Mucosa of stomach (tissue), 1 donor: Measurements from ENCODE around the gene BICC1.

Experiments
- H3K27me3 ChIP-seq: one replicate; pipeline ENCODE4 v1.7.0; 2013; ENCODE audit warnings: mild to moderate bottlenecking, low read length; ENCODE audit not compliant: control insufficient read depth, insufficient read depth
- H3K36me3 ChIP-seq: one replicate; pipeline ENCODE4 v1.7.0; 2013; ENCODE audit warnings: low read length; ENCODE audit not compliant: control insufficient read depth, insufficient read depth
- H3K4me1 ChIP-seq: one replicate; pipeline ENCODE4 v1.7.0; 2013; ENCODE audit warnings: mild to moderate bottlenecking, low read length; ENCODE audit not compliant: control insufficient read depth, insufficient read depth
- H3K4me3 ChIP-seq: one replicate; pipeline ENCODE4 v1.7.0; 2013; ENCODE audit warnings: low read length
- H3K9ac ChIP-seq: one replicate; pipeline ENCODE4 v1.7.0; 2013; ENCODE audit warnings: mild to moderate bottlenecking, low read length, moderate library complexity
- H3K9me3 ChIP-seq: one replicate; pipeline ENCODE4 v1.7.0; 2013; ENCODE audit warnings: mild to moderate bottlenecking, low read length, moderate library complexity; ENCODE audit not compliant: control insufficient read depth
- donor health status: Pancreatic carcinoma.

Gene BICC1

GRCh38 chr10:58647376-58648112 is 134.9 kb downstream of the BICC1 start:
- Histone ChIP-seq H3K9ac (no peak overlapping the region), H3K9me3 (no peaks in the 10 kb centered on the region), H3K36me3 (no peaks in the 10 kb centered on the region), H3K27me3 (no peaks in the 10 kb centered on the region), H3K4me3 (no peak overlapping the region), H3K4me1 (no peaks in the 10 kb centered on the region)

GRCh38 chr10:58648131-58648530 is 135.5 kb downstream of the BICC1 start:
- H3K9ac ChIP-seq = no peak overlapping the region
- H3K4me3 ChIP-seq = no peak overlapping the region
- no peaks in the 10 kb centered on the region for H3K4me1 ChIP-seq

GRCh38 chr10:58651040-58651439 is 138.4 kb downstream of the BICC1 start:
- no peaks in the 10 kb centered on the region for H3K27me3 ChIP-seq
- H3K4me1 ChIP-seq = no peaks in the 10 kb centered on the region
- H3K4me3 ChIP-seq = no peak overlapping the region
- H3K9ac ChIP-seq = no peak overlapping the region
- no peaks in the 10 kb centered on the region for H3K36me3 ChIP-seq
- H3K9me3 ChIP-seq = no peaks in the 10 kb centered on the region

More at GRCh38 chr10:58648131-58648530, 135.5 kb downstream of the BICC1 start:
- Histone ChIP-seq H3K36me3 (no peaks in the 10 kb centered on the region), H3K9me3 (no peaks in the 10 kb centered on the region), H3K27me3 (no peaks in the 10 kb centered on the region)

GRCh38 chr10:58651742-58652141 is 139.1 kb downstream of the BICC1 start:
- Histone ChIP-seq H3K27me3 (no peaks in the 10 kb centered on the region), H3K36me3 (no peaks in the 10 kb centered on the region), H3K4me1 (no peaks in the 10 kb centered on the region), H3K9ac (no peak overlapping the region), H3K9me3 (no peaks in the 10 kb centered on the region), H3K4me3 (no peak overlapping the region)

GRCh38 chr10:58653139-58653538 is 140.5 kb downstream of the BICC1 start:
- H3K27me3 ChIP-seq = no peaks in the 10 kb centered on the region
- H3K9ac ChIP-seq = no peak overlapping the region
- H3K4me3 ChIP-seq = no peak overlapping the region
- H3K9me3 ChIP-seq = no peaks in the 10 kb centered on the region
- H3K4me1 ChIP-seq = no peaks in the 10 kb centered on the region
- H3K36me3 ChIP-seq = no peaks in the 10 kb centered on the region

GRCh38 chr10:58660575-58661255 is 148.0 kb downstream of the BICC1 start:
- no peaks in the 10 kb centered on the region for H3K9me3 ChIP-seq
- no peaks in the 10 kb centered on the region for H3K36me3 ChIP-seq
- H3K27me3 ChIP-seq = no peaks in the 10 kb centered on the region
- H3K9ac ChIP-seq = no peak overlapping the region
- H3K4me1 ChIP-seq = no peaks in the 10 kb centered on the region
- H3K4me3 ChIP-seq = no peak overlapping the region

- Histone ChIP-seq H3K9ac (no peak overlapping the region), H3K36me3 (no peaks in the 10 kb centered on the region), H3K27me3 (no peaks in the 10 kb centered on the region), H3K9me3 (no peaks in the 10 kb centered on the region), H3K4me1 (no peaks in the 10 kb centered on the region), H3K4me3 (no peak overlapping the region)
These were observed 148.7 kb downstream of the BICC1 start for GRCh38 chr10:58661336-58661735.

GRCh38 chr10:58661902-58662301 is 149.2 kb downstream of the BICC1 start:
- H3K9ac ChIP-seq = no peak overlapping the region
- no peaks in the 10 kb centered on the region for H3K36me3 ChIP-seq
- no peak overlapping the region for H3K4me3 ChIP-seq
- H3K27me3 ChIP-seq = no peaks in the 10 kb centered on the region
- no peaks in the 10 kb centered on the region for H3K4me1 ChIP-seq
- no peaks in the 10 kb centered on the region for H3K9me3 ChIP-seq

- no peaks in the 10 kb centered on the region for H3K27me3 ChIP-seq
- H3K36me3 ChIP-seq = no peaks in the 10 kb centered on the region
- no peaks in the 10 kb centered on the region for H3K9me3 ChIP-seq
- no peaks in the 10 kb centered on the region for H3K4me1 ChIP-seq
- H3K9ac ChIP-seq = no peak overlapping the region
- no peak overlapping the region for H3K4me3 ChIP-seq
These were observed 149.6 kb downstream of the BICC1 start for GRCh38 chr10:58662314-58662713.

- H3K9me3 ChIP-seq = no peaks in the 10 kb centered on the region
- H3K36me3 ChIP-seq = no peaks in the 10 kb centered on the region
- H3K4me1 ChIP-seq = no peaks in the 10 kb centered on the region
- no peaks in the 10 kb centered on the region for H3K27me3 ChIP-seq
- H3K4me3 ChIP-seq = no peak overlapping the region
- no peak overlapping the region for H3K9ac ChIP-seq
These were observed 152.7 kb downstream of the BICC1 start for GRCh38 chr10:58665361-58665760.

GRCh38 chr10:58666024-58666423 is 153.4 kb downstream of the BICC1 start:
- Histone ChIP-seq H3K9ac (peak overlapping the region; percentile 42), H3K4me3 (no peak overlapping the region), H3K36me3 (no peaks in the 10 kb centered on the region), H3K9me3 (no peaks in the 10 kb centered on the region), H3K4me1 (no peaks in the 10 kb centered on the region), H3K27me3 (no peaks in the 10 kb centered on the region)

GRCh38 chr10:58667658-58668310 is 155.1 kb downstream of the BICC1 start:
- Histone ChIP-seq H3K4me1 (no peaks in the 10 kb centered on the region), H3K36me3 (no peaks in the 10 kb centered on the region), H3K9me3 (no peaks in the 10 kb centered on the region), H3K4me3 (no peak overlapping the region), H3K27me3 (no peaks in the 10 kb centered on the region), H3K9ac (no peak overlapping the region)
